WTC11 (cell line): ENCODE results near the gene PDLIM1. TPM values are rescaled to one million over a fixed set of nuclear protein-coding genes. Genes with fewer than 3 reads are reported as not detected.

ENCODE experiments used
- ATAC-seq: fragments of 200-7000 bp; cut with Tn5 transposase; 2 replicates; pipeline ENCODE4 v1.10.0; 2021; ENCODE audit warnings: mild to moderate bottlenecking, moderate library complexity
- CTCF ChIA-PET: fragments of 300-600 bp; sonication (Branson Sonifier 250); formaldehyde crosslinking; loops from one replicate; lab custom pipeline; 2021; ENCODE audit warnings: antibody characterized with exemption; lab: Charles Lee
- POLR2A ChIA-PET: fragments of 350-600 bp; sonication (Branson Sonifier 250); formaldehyde crosslinking; loops from one replicate; lab custom pipeline; 2021; ENCODE audit warnings: antibody characterized with exemption; lab: Charles Lee
- DNase-seq: peaks from one replicate; pipeline ENCODE4 v3.0.0; 2021; ENCODE audit warnings: low spot score
- H3K27ac Mint-ChIP-seq: 2 replicates; pipeline ENCODE4 v1.8.0; 2021; ENCODE audit warnings: mixed read lengths
- H3K27me3 Mint-ChIP-seq: 2 replicates; pipeline ENCODE4 v1.8.0; 2021; ENCODE audit warnings: low read depth, mild to moderate bottlenecking, moderate library complexity, mixed read lengths
- H3K36me3 Mint-ChIP-seq: 2 replicates; pipeline ENCODE4 v1.8.0; 2021; ENCODE audit warnings: mixed read lengths
- H3K4me1 Mint-ChIP-seq: 2 replicates; pipeline ENCODE4 v1.8.0; 2022; ENCODE audit warnings: mixed read lengths
- H3K4me3 Mint-ChIP-seq: 2 replicates; pipeline ENCODE4 v1.8.0; 2021; ENCODE audit warnings: mild to moderate bottlenecking, moderate library complexity, mixed read lengths
- H3K9me3 Mint-ChIP-seq: 2 replicates; pipeline ENCODE4 v1.8.0; 2021; ENCODE audit warnings: mixed read lengths
- AR ChIP-seq: fragments of 250-450 bp; sonication (Bioruptor Pico); IDR thresholded peaks from 2 replicates; pipeline ENCODE4 v1.9.0; 2021; ENCODE audit warnings: mild to moderate bottlenecking
- CREB1 ChIP-seq: sonication (generic); formaldehyde crosslinking; IDR thresholded peaks from 2 replicates; pipeline ENCODE4 v1.8.0; 2023; ENCODE audit warnings: mild to moderate bottlenecking, missing genetic modification reagents
- CREM ChIP-seq: sonication (generic); formaldehyde crosslinking; IDR thresholded peaks from 2 replicates; pipeline ENCODE4 v1.8.1; 2022; ENCODE audit warnings: mild to moderate bottlenecking, missing genetic modification reagents, moderate library complexity
- FOXP4 ChIP-seq: sonication (generic); formaldehyde crosslinking; IDR thresholded peaks from 2 replicates; pipeline ENCODE4 v1.8.0; 2022; ENCODE audit warnings: mild to moderate bottlenecking, missing genetic modification reagents
- JAZF1 ChIP-seq: fragments of 250-450 bp; sonication (Bioruptor Pico); IDR thresholded peaks from 2 replicates; pipeline ENCODE4 v1.9.0; 2021; ENCODE audit warnings: moderate library complexity, mild to moderate bottlenecking, inconsistent platforms
- JUN ChIP-seq: sonication (generic); formaldehyde crosslinking; IDR thresholded peaks from 2 replicates; pipeline ENCODE4 v1.8.0; 2023; ENCODE audit warnings: mild to moderate bottlenecking, missing genetic modification reagents
- MLX ChIP-seq: sonication (generic); formaldehyde crosslinking; IDR thresholded peaks from 2 replicates; pipeline ENCODE4 v1.8.1; 2023; ENCODE audit warnings: mild to moderate bottlenecking, missing genetic modification reagents, moderate library complexity
- MXD4 ChIP-seq: fragments of 250-450 bp; sonication (Bioruptor Pico); IDR thresholded peaks from 2 replicates; pipeline ENCODE4 v1.8.0; 2021; ENCODE audit warnings: mild to moderate bottlenecking, moderate library complexity, borderline replicate concordance
- ZBTB21 ChIP-seq: sonication (generic); formaldehyde crosslinking; IDR thresholded peaks from 2 replicates; pipeline ENCODE4 v1.8.1; 2023; ENCODE audit warnings: mild to moderate bottlenecking, missing genetic modification reagents, borderline replicate concordance
- ZNF121 ChIP-seq: sonication (generic); formaldehyde crosslinking; IDR thresholded peaks from 2 replicates; pipeline ENCODE4 v1.8.0; 2023; ENCODE audit warnings: missing genetic modification reagents
- ZNF138 ChIP-seq: sonication (generic); formaldehyde crosslinking; conservative IDR thresholded peaks from 2 replicates; pipeline ENCODE4 v1.8.1; 2022; ENCODE audit warnings: mild to moderate bottlenecking, moderate library complexity, missing genetic modification reagents
- ZNF219 ChIP-seq: sonication (generic); formaldehyde crosslinking; IDR thresholded peaks from 2 replicates; pipeline ENCODE4 v1.8.0; 2023; ENCODE audit warnings: missing genetic modification reagents, mild to moderate bottlenecking, borderline replicate concordance
- ZNF232 ChIP-seq: sonication (generic); formaldehyde crosslinking; IDR thresholded peaks from 2 replicates; pipeline ENCODE4 v1.8.0; 2022; ENCODE audit warnings: mild to moderate bottlenecking, missing genetic modification reagents
- ZNF263 ChIP-seq: sonication (generic); formaldehyde crosslinking; IDR thresholded peaks from 2 replicates; pipeline ENCODE4 v1.8.1; 2022; ENCODE audit warnings: low read depth, mild to moderate bottlenecking, moderate library complexity, missing genetic modification reagents
- ZNF423 ChIP-seq: fragments of 250-450 bp; sonication (Bioruptor Pico); IDR thresholded peaks from 2 replicates; pipeline ENCODE4 v2.1.2; 2022; ENCODE audit warnings: mild to moderate bottlenecking, moderate library complexity
- total RNA-seq: library from RNA; stranded (reverse); gene quantifications from 3 replicates; pipeline ENCODE4 v1.2.3, GENCODE V29; 2021
- TF ChIP-seq, protein P1 (sequence below): fragments of 250-450 bp; sonication (Bioruptor Pico); IDR thresholded peaks from 2 replicates; pipeline ENCODE4 v2.1.2; 2022; ENCODE audit warnings: mild to moderate bottlenecking, moderate library complexity
- TF ChIP-seq, protein P2 (sequence below): sonication (generic); formaldehyde crosslinking; IDR thresholded peaks from 2 replicates; pipeline ENCODE4 v1.8.1; 2023; ENCODE audit warnings: mild to moderate bottlenecking, missing genetic modification reagents, borderline replicate concordance
- TF ChIP-seq, protein P3 (sequence below): sonication (generic); formaldehyde crosslinking; conservative IDR thresholded peaks from 2 replicates; pipeline ENCODE4 v1.8.1; 2023; ENCODE audit warnings: mild to moderate bottlenecking, low read depth, missing genetic modification reagents, moderate library complexity

PDLIM1 gene
- total RNA-seq, 1 experiment from 2014 or later, result 223 TPM

DNA sequence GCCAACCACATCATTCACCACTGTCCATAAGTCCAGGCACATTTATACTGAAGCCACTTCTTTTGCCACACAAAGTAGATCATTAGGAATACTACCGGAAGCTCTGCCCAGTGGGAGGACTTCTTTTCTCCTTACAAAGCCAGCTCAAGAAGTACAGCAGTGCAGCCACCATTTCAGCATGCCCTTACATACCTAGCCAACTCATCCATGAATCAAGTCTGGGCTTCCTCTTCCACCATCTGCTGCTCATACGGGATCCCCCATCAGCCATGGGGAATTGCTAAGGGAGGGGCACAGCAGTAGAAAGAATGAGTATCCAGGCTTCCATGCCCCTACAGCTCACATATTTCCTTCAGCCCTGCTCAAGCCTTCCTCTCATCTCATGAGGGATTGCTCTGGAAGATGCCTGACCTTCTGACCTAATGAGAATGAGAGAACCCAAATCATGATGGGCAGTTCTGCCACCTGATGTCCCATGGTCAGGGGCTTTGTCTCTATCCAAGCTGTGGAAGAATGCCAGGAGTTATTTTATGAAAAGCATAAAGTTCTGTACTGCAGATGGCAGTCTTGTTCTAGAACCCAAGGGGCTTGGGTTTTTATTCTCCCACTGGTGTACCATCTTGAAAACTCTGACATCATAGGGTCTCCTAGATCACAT is 57.3 kb downstream of the PDLIM1 start:
- Mint-ChIP-seq H3K4me3 (no peak overlapping the region), H3K27me3 (no peaks in the 10 kb centered on the region), H3K4me1 (peaks cover 70% of the 10 kb centered on the region), H3K9me3 (peaks cover 10% of the 10 kb centered on the region), H3K36me3 (peaks cover 39% of the 10 kb centered on the region), H3K27ac (peak overlapping the region; percentile 67)
- ChIA-PET POLR2A (no interaction called here), CTCF (interaction anchor here (1.2 to 4.1 kb wide), 3 partner anchors 10 to 155 kb away, joined by 3 to 29 read pairs (median 8); no protein-coding TSS in a partner anchor)
- ATAC-seq (no peak), DNase-seq (no peak)
- TF ChIP-seq JUN, result no peak
- TF ChIP-seq ZNF263 (CRISPR knock-in tag), result no peak
- TF ChIP-seq CREM (CRISPR knock-in tag), result no peak
- no peak for TF ChIP-seq MXD4 (CRISPR knock-in tag)
- TF ChIP-seq ZBTB21 (CRISPR knock-in tag), result no peak
- no peak for TF ChIP-seq ZNF219 (CRISPR knock-in tag)
- no peak for TF ChIP-seq ZNF423 (CRISPR knock-in tag)
- no peak for TF ChIP-seq JAZF1 (CRISPR knock-in tag)
- TF ChIP-seq ZNF232, result no peak
- TF ChIP-seq, protein P1, sequence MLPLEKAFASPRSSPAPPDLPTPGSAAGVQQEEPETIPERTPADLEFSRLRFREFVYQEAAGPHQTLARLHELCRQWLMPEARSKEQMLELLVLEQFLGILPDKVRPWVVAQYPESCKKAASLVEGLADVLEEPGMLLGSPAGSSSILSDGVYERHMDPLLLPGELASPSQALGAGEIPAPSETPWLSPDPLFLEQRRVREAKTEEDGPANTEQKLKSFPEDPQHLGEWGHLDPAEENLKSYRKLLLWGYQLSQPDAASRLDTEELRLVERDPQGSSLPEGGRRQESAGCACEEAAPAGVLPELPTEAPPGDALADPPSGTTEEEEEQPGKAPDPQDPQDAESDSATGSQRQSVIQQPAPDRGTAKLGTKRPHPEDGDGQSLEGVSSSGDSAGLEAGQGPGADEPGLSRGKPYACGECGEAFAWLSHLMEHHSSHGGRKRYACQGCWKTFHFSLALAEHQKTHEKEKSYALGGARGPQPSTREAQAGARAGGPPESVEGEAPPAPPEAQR (CRISPR knock-in tag), result no peak
- TF ChIP-seq, protein P2, sequence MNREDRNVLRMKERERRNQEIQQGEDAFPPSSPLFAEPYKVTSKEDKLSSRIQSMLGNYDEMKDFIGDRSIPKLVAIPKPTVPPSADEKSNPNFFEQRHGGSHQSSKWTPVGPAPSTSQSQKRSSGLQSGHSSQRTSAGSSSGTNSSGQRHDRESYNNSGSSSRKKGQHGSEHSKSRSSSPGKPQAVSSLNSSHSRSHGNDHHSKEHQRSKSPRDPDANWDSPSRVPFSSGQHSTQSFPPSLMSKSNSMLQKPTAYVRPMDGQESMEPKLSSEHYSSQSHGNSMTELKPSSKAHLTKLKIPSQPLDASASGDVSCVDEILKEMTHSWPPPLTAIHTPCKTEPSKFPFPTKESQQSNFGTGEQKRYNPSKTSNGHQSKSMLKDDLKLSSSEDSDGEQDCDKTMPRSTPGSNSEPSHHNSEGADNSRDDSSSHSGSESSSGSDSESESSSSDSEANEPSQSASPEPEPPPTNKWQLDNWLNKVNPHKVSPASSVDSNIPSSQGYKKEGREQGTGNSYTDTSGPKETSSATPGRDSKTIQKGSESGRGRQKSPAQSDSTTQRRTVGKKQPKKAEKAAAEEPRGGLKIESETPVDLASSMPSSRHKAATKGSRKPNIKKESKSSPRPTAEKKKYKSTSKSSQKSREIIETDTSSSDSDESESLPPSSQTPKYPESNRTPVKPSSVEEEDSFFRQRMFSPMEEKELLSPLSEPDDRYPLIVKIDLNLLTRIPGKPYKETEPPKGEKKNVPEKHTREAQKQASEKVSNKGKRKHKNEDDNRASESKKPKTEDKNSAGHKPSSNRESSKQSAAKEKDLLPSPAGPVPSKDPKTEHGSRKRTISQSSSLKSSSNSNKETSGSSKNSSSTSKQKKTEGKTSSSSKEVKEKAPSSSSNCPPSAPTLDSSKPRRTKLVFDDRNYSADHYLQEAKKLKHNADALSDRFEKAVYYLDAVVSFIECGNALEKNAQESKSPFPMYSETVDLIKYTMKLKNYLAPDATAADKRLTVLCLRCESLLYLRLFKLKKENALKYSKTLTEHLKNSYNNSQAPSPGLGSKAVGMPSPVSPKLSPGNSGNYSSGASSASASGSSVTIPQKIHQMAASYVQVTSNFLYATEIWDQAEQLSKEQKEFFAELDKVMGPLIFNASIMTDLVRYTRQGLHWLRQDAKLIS, result no peak
- TF ChIP-seq ZNF121 (CRISPR knock-in tag), result no peak
- TF ChIP-seq AR (CRISPR knock-in tag), result no peak
- TF ChIP-seq FOXP4 (CRISPR knock-in tag), result no peak
- no peak for TF ChIP-seq CREB1 (CRISPR knock-in tag)
- no peak for TF ChIP-seq ZNF138 (CRISPR knock-in tag)
- TF ChIP-seq, protein P3, sequence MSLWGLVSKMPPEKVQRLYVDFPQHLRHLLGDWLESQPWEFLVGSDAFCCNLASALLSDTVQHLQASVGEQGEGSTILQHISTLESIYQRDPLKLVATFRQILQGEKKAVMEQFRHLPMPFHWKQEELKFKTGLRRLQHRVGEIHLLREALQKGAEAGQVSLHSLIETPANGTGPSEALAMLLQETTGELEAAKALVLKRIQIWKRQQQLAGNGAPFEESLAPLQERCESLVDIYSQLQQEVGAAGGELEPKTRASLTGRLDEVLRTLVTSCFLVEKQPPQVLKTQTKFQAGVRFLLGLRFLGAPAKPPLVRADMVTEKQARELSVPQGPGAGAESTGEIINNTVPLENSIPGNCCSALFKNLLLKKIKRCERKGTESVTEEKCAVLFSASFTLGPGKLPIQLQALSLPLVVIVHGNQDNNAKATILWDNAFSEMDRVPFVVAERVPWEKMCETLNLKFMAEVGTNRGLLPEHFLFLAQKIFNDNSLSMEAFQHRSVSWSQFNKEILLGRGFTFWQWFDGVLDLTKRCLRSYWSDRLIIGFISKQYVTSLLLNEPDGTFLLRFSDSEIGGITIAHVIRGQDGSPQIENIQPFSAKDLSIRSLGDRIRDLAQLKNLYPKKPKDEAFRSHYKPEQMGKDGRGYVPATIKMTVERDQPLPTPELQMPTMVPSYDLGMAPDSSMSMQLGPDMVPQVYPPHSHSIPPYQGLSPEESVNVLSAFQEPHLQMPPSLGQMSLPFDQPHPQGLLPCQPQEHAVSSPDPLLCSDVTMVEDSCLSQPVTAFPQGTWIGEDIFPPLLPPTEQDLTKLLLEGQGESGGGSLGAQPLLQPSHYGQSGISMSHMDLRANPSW (CRISPR knock-in tag), result no peak
- no peak for TF ChIP-seq MLX
